NT2/D1 (cell line): ENCODE measurements around the gene RNASE7.
"Not testable (repeated sequence)": the region's sequence is repeated elsewhere in the genome, so short reads cannot be mapped to it uniquely, and the experiment has no call there.

Source experiments
- SUZ12 ChIP-seq: IDR thresholded peaks from 2 replicates; pipeline ENCODE4 v1.6.1; 2011; ENCODE audit not compliant: insufficient read length, insufficient read depth; ENCODE audit errors: extremely low read depth
- YY1 ChIP-seq: IDR thresholded peaks from 2 replicates; pipeline ENCODE4 v1.6.1; 2011; ENCODE audit not compliant: insufficient read length, insufficient read depth
- ZNF274 ChIP-seq: IDR thresholded peaks from 2 replicates; pipeline ENCODE4 v1.6.1; 2011; ENCODE audit warnings: mild to moderate bottlenecking, low read depth, low read length

DNA sequence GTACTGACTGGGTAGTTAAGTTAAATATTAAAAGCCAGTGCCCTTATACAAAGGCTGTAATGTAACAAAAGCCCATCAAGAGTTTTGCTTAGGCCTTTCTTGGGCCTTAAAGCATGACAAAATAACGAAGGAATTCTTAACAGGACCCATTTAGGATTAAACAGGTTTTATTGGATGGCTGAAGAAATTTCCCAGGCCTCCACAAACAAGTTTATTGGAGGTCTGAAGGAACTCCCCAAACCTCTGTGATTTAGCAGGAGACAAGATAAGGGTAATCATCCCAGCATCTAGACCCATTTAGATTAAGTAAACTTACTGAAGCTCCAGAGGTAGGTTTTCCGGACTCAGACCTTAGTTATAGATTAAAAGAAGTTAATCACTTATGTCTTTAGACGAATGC lies 32.4 kb upstream of the RNASE7 start:
- TF ChIP-seq SUZ12, YY1, ZNF274: not testable (repeated sequence)
